Activated CD4-positive, alpha-beta T cell treated with anti-CD3 and anti-CD28 coated beads, Interleukin-2, amount 10 ng/mL, durations not matched to agents 24 days and 14 days (primary cell): Measurements from ENCODE around the gene IGFN1. TPM values are rescaled to one million over a fixed set of nuclear protein-coding genes. Genes with fewer than 3 reads are reported as not detected.
A peak's percentile ranks its signal among the peaks of the same experiment; 100 is the strongest.

Experiments used
- DNase-seq: peaks from one replicate; pipeline ENCODE4 v3.0.0; 2022
- H3K27ac Mint-ChIP-seq: one replicate; pipeline ENCODE4 v1.8.0; 2022; ENCODE audit warnings: mild to moderate bottlenecking, mixed read lengths
- H3K27me3 Mint-ChIP-seq: one replicate; pipeline ENCODE4 v1.8.0; 2022; ENCODE audit warnings: mixed read lengths
- H3K36me3 Mint-ChIP-seq: one replicate; pipeline ENCODE4 v1.8.0; 2022; ENCODE audit warnings: low read depth, mild to moderate bottlenecking, mixed read lengths
- H3K4me1 Mint-ChIP-seq: one replicate; pipeline ENCODE4 v1.8.0; 2021; ENCODE audit warnings: mixed read lengths
- H3K4me3 Mint-ChIP-seq: one replicate; pipeline ENCODE4 v1.8.0; 2022; ENCODE audit warnings: mild to moderate bottlenecking, moderate library complexity, mixed read lengths
- H3K9me3 Mint-ChIP-seq: one replicate; pipeline ENCODE4 v1.8.0; 2021; ENCODE audit warnings: mixed read lengths
- intact Hi-C: fragments of 100-400 bp; cut with micrococcal nuclease; formaldehyde crosslinking; loops from one replicate; pipeline ENCODE4 v1.15.1; 2023
- total RNA-seq: library from RNA; stranded (reverse); gene quantifications from 2 replicates; pipeline ENCODE4 v1.2.3, GENCODE V29; 2022

The IGFN1 gene
- total RNA-seq, 1 donor from 2014 or later, result not detected

DNA sequence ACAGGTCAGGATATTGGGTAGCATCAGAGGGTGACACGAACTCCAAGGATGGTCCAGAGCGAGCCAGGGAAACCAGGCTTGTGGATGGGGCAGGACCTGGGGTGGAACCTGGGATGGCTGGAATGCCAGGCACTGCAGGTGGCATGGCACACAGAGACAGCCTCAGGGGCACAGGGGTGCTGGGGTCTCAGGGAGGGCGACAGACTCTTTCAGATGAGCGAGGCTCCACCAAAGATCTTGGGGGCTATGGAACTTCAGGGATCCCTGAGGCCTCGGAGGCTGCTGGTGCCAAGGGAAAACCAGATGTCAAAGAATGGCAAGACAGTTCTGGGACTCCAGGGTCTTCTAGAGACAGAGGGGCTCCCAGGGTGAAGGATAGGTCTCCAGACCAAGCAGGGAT, 21.4 kb downstream of the IGFN1 start:
- Mint-ChIP-seq H3K9me3 (no peaks in the 10 kb centered on the region), H3K36me3 (no peaks in the 10 kb centered on the region), H3K27me3 (peaks cover 12% of the 10 kb centered on the region), H3K4me1 (no peaks in the 10 kb centered on the region), H3K4me3 (no peak overlapping the region), H3K27ac (no peak overlapping the region)
- no peak for DNase-seq
- intact Hi-C loops, result no loop called here

DNA sequence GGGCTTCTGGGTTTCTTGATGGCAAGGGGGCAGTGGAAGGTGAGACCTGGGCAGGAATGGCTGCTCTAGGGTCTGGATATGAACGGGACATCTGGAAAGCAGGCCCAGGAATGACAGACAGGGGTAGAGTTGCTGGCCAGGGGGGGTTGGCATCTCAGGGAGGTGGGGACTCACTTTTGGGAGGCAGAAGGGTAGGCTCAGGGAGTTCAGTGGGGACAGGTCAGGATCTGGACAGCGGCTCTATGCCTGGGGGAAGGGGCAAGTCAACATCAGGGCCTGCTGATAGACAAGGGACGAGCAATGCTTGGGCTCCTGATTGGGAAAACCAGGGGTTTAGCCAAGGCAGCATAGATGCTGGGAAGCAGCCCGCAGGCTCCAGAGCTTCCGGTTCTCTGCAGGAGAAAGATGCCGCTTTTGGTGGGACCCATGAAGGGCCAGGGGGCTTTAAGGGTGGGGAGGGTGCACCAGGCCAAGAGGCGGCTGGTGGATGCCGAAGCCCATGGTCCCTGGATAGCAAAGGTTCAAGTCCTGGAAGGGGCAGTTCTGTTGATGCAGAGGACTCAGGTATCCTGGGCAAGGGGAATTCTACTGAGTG, 21.9 kb downstream of the IGFN1 start:
- Mint-ChIP-seq H3K27ac (no peak overlapping the region), H3K27me3 (peaks cover 12% of the 10 kb centered on the region), H3K4me3 (no peak overlapping the region), H3K4me1 (no peaks in the 10 kb centered on the region), H3K36me3 (no peaks in the 10 kb centered on the region), H3K9me3 (no peaks in the 10 kb centered on the region)
- intact Hi-C loops, result no loop called here
- no peak for DNase-seq

DNA sequence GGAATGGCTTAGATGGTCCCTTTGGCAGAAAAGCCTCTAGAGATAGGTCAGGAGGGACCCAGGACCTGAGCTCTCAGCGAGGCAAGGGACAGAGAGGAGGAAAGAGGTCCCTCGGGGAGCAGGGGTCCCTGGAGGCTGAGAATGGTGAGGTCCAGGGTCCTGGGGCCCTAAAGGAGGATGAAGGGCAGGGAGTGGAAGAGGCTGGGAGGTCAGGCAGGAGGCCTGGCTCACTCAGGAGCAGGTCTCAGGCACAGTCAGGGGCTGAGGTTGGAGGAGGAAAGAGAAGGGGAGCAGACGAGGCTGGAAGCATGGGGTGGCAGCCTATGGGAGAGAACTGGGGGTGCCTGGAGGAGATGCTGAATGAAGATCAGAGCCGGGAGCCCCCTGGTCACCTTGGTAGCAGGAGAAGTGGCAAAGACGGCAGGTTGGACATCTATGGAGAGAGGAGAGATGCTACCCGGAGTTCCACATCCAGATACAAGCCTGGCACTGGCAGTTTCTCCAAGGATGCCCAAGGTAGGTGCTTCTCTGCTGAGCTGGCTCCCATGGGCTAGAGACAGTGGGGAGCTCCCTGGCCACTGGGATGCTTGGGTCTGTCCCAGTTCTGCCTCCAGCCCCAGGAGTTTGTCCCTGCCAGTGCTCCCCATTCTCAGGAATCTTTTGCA, 22.6 kb downstream of the IGFN1 start:
- H3K4me1 Mint-ChIP-seq, result no peaks in the 10 kb centered on the region
- intact Hi-C loops, result no loop called here
- H3K36me3 Mint-ChIP-seq, result no peaks in the 10 kb centered on the region
- DNase-seq, result no peak
- H3K9me3 Mint-ChIP-seq, result no peaks in the 10 kb centered on the region
- peaks cover 12% of the 10 kb centered on the region for H3K27me3 Mint-ChIP-seq
- H3K27ac Mint-ChIP-seq, result no peak overlapping the region
- no peak overlapping the region for H3K4me3 Mint-ChIP-seq

- Mint-ChIP-seq H3K27me3 (peaks cover 12% of the 10 kb centered on the region), H3K4me3 (no peak overlapping the region), H3K9me3 (no peaks in the 10 kb centered on the region), H3K4me1 (no peaks in the 10 kb centered on the region), H3K27ac (no peak overlapping the region), H3K36me3 (no peaks in the 10 kb centered on the region)
- DNase-seq, result no peak
- intact Hi-C loops, result no loop called here
Measured at GRCh38 chr1:201213926-201214325, 23.3 kb downstream of the IGFN1 start.

DNA sequence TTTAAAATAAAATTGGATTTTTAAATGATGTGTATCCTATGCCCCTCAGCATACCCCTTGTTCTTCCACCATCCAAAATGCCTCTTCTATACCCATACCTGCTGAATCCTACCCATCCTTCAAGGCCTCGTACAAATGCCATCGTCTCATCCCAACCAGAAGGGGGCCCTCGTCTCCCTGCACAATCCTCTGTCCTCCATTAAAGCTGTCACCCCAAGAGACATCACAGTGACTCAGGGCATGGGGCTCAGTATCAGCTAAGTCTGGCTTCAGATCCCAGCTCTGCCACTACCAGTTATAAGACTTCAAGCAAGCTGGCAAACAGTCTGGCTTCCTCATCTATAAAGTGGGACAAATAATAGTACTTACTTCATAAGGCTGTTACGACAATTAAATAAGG, 23.8 kb downstream of the IGFN1 start:
- H3K4me1 Mint-ChIP-seq, result no peaks in the 10 kb centered on the region

GRCh38 chr1:201214886-201215285, 24.3 kb downstream of the IGFN1 start:
- H3K27me3 Mint-ChIP-seq, result peaks cover 6% of the 10 kb centered on the region
- intact Hi-C loops, result no loop called here
- DNase-seq, result no peak
- H3K36me3 Mint-ChIP-seq, result no peaks in the 10 kb centered on the region
- no peak overlapping the region for H3K4me3 Mint-ChIP-seq
- H3K9me3 Mint-ChIP-seq, result no peaks in the 10 kb centered on the region
- H3K4me1 Mint-ChIP-seq, result no peaks in the 10 kb centered on the region
- H3K27ac Mint-ChIP-seq, result no peak overlapping the region

More for the DNA sequence above, 23.8 kb downstream of the IGFN1 start:
- Mint-ChIP-seq H3K27ac (no peak overlapping the region), H3K4me3 (no peak overlapping the region), H3K9me3 (no peaks in the 10 kb centered on the region), H3K27me3 (peaks cover 10% of the 10 kb centered on the region), H3K36me3 (no peaks in the 10 kb centered on the region)
- intact Hi-C loops, result no loop called here
- DNase-seq, result no peak

GRCh38 chr1:201215531-201216357, 25.1 kb downstream of the IGFN1 start:
- Mint-ChIP-seq H3K36me3 (no peaks in the 10 kb centered on the region), H3K9me3 (no peaks in the 10 kb centered on the region), H3K27ac (no peak overlapping the region), H3K4me1 (no peaks in the 10 kb centered on the region), H3K4me3 (no peak overlapping the region), H3K27me3 (peaks cover 6% of the 10 kb centered on the region)
- intact Hi-C loops, result no loop called here
- DNase-seq, result no peak

DNA sequence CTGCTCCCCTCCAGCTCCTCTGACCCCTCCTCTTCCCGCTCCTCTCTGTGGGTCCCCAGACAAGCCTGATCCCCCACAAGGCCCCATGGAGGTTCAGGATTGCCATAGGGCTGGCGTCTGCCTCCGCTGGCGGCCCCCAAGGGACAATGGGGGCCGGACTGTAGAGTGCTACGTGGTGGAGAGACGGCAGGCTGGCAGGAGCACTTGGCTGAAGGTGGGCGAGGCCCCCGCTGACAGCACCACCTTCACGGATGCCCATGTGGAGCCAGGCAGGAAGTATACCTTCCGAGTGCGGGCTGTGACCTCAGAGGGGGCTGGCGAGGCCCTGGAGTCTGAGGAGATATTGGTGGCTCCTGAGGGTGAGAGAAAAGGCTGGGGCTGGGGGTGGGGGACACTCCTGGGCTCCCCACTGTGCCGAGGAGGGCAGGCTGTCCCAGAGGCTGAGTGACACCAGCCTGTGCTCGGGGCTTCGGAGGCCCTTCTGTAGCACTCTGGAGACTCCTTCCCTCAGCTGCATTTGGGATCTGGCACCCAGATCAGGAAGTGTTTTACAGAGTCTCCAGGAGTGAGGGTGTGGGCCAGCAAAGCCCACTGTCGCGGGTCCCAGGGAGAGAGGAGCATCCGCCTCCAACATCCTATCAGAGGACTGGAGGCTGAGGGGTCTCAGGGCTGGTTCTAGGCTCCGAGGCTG, 25.9 kb downstream of the IGFN1 start:
- Mint-ChIP-seq H3K9me3 (no peaks in the 10 kb centered on the region), H3K27ac (no peak overlapping the region), H3K4me1 (no peaks in the 10 kb centered on the region), H3K4me3 (no peak overlapping the region), H3K27me3 (peaks cover 3% of the 10 kb centered on the region), H3K36me3 (no peaks in the 10 kb centered on the region)
- no peak for DNase-seq
- intact Hi-C loops, result no loop called here

GRCh38 chr1:201217146-201217545, 26.5 kb downstream of the IGFN1 start:
- no peak for DNase-seq
- intact Hi-C loops, result no loop called here
- H3K27ac Mint-ChIP-seq, result no peak overlapping the region
- no peaks in the 10 kb centered on the region for H3K9me3 Mint-ChIP-seq
- H3K4me3 Mint-ChIP-seq, result no peak overlapping the region
- no peaks in the 10 kb centered on the region for H3K27me3 Mint-ChIP-seq
- H3K4me1 Mint-ChIP-seq, result no peaks in the 10 kb centered on the region
- no peaks in the 10 kb centered on the region for H3K36me3 Mint-ChIP-seq

GRCh38 chr1:201217851-201218250, 27.2 kb downstream of the IGFN1 start:
- Mint-ChIP-seq H3K9me3 (no peaks in the 10 kb centered on the region), H3K4me1 (no peaks in the 10 kb centered on the region), H3K27ac (no peak overlapping the region), H3K27me3 (no peaks in the 10 kb centered on the region), H3K36me3 (no peaks in the 10 kb centered on the region), H3K4me3 (no peak overlapping the region)
- intact Hi-C loops, result no loop called here
- DNase-seq, result no peak

- Mint-ChIP-seq H3K27me3 (no peaks in the 10 kb centered on the region), H3K4me3 (no peak overlapping the region), H3K9me3 (no peaks in the 10 kb centered on the region), H3K4me1 (no peaks in the 10 kb centered on the region), H3K27ac (no peak overlapping the region), H3K36me3 (no peaks in the 10 kb centered on the region)
- intact Hi-C loops, result no loop called here
- no peak for DNase-seq
Measured at GRCh38 chr1:201218409-201218808, 27.8 kb downstream of the IGFN1 start.

- Mint-ChIP-seq H3K9me3 (no peaks in the 10 kb centered on the region), H3K36me3 (no peaks in the 10 kb centered on the region), H3K27ac (no peak overlapping the region), H3K4me3 (no peak overlapping the region), H3K27me3 (no peaks in the 10 kb centered on the region), H3K4me1 (no peaks in the 10 kb centered on the region)
- peak; percentile 44 for DNase-seq
- intact Hi-C loops, result no loop called here
Measured at GRCh38 chr1:201219481-201220387, 29.1 kb downstream of the IGFN1 start.

GRCh38 chr1:201220388-201220715, 29.7 kb downstream of the IGFN1 start:
- Mint-ChIP-seq H3K27me3 (no peaks in the 10 kb centered on the region), H3K27ac (no peak overlapping the region), H3K36me3 (no peaks in the 10 kb centered on the region), H3K4me3 (no peak overlapping the region), H3K4me1 (no peaks in the 10 kb centered on the region), H3K9me3 (no peaks in the 10 kb centered on the region)
- intact Hi-C loops, result no loop called here
- no peak for DNase-seq
